T1000 (cell line): Measurements from ENCODE around the gene EPO.
A peak's percentile ranks its signal among the peaks of the same experiment; 100 is the strongest.
"Not testable (repeated sequence)": the region's sequence is repeated elsewhere in the genome, so short reads cannot be mapped to it uniquely, and the experiment has no call there.

ENCODE experiments used
- DNase-seq: peaks from one replicate; lab custom pipeline; 2025; ENCODE audit warnings: mixed read lengths; lab: John Stamatoyannopoulos, UW

Gene EPO

DNA sequence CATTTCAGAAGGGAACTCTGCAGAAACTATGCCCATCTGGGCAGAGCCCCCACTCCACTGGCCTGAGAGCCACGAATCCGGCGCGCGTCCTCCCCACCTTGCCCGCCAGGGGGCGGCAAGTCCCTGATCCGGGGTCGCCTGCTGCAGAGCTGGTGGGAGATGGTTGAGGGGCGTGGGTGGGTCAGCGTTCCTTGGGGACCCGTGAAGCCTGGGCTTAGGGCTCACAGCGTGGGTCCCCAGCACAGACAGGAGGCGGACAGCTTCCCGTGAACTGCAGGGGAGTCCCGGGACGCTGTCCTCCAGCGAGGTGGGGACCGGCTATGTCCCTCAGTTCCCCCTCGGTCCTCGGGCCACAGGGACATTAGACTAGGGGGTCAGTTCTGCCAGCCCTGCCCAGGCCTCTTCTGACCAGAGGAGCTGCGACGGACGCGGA lies 14.9 kb upstream of the EPO start:
- DNase-seq, result peak; percentile 70

DNA sequence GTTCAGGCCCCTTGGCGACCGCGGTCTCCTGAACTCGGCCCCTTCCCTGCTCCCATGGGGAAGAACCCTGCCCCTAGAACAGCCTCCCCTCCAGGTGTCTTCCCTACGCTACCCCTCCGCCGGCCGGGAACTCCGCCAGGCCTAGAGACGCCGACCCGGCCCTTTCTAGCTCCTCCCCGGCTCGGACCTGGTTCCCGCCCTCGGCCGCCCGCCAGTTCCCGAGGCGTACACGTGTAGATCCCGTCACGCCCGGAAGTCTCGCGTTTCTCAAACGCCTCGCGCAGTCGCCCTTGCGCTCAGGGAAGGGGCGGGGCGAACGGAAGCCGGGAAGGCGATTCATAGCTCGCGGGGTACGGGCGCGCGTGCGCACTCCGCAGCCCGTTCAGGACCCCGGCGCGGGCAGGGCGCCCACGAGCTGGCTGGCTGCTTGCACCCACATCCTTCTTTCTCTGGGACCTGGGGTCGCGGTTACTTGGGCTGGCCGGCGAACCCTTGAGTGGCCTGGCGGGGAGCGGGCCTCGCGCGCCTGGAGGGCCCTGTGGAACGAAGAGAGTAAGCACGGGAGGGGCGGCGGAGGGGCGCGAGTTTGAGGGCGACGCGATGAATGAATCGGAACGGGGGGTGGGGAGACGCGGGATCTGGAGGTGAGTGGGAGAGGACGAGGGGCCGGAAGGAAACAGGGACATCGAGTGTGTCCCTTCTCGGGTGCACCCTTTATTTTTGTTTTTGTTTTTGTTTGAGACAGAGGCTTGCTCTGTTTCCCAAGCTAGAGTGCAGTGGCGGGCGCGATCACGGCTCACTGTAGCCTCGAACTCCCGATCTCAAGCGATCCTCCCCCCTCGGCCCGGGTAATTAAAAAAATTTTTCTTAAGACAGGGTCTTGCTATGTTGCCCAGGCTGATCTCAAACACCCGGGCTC lies 14.3 kb upstream of the EPO start, which contains the start of gene POP7:
TSS of gene POP7 (plus strand) at position 369 of the 919 bp plus-strand sequence. CDS start 710 bp downstream, outside the sequence.
- peak; percentile 90 for DNase-seq

- DNase-seq, result no peak
Observed at GRCh38 chr7:100706672-100707311, 13.5 kb upstream of the EPO start.

DNA sequence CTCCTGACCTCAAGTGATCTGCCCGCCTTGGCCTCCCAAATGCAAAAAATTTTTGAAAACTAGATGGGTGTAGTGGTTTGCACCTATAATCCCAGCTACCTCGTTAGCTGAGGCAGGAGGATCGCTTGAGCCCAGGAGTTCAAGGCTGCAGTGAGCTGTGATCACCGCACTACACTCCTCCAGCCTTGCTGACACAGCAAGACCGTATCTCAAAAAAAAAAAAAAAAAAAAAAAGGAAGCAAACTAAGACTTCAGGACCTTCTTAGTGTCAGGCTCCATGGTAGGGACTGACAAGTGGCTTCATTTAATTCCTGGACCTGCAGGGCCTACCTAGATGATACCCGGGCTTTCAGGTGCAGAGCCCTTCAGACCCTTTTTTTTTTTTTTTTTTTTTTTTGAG lies 11.9 kb upstream of the EPO start:
- DNase-seq, result no peak

- no peak for DNase-seq
Observed at GRCh38 chr7:100710452-100710851, 9.8 kb upstream of the EPO start.

DNA sequence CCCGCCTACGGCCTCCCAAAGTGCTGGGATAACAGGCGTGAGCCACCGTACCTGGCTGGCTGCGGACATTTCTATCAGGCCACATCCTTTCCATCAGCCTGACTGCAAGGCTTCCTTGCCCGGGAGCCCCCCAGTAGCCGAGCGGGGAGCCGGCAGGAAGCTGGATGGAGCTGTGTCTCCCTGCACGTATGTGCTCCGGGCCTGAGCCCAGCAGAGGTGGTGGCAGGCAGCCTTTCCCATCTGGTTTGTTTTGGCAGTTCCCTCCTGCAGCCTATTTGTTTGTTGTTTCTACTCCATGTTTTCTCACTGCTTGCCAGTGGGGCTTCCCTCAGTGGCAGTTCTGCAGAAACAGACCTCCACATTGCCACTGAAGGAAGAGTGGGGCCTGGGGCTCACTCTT lies 8.9 kb upstream of the EPO start:
- DNase-seq, result no peak

DNA sequence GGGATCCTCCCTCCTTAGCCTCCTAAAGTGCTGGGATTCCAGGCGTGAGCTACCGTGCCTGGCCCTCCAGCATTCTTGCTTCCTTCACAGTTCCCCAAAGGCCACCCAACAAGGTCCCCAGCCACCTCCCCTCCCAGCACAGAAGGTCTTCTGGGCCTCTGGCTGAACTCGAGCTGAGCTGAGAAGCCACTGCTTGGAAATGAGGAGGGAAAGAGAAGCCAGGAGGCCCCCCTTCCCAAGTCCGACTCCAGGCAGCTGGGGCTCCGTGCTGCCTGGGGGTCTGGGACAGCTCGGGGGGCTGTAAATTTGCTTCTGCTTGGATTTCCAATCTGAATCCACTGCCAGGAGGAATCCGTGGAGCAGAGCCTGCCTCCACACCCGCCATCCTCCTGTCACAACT lies 5.5 kb upstream of the EPO start:
- DNase-seq, result no peak

- DNase-seq, result not testable (repeated sequence)
Observed at GRCh38 chr7:100717073-100717472, 3.2 kb upstream of the EPO start.

DNA sequence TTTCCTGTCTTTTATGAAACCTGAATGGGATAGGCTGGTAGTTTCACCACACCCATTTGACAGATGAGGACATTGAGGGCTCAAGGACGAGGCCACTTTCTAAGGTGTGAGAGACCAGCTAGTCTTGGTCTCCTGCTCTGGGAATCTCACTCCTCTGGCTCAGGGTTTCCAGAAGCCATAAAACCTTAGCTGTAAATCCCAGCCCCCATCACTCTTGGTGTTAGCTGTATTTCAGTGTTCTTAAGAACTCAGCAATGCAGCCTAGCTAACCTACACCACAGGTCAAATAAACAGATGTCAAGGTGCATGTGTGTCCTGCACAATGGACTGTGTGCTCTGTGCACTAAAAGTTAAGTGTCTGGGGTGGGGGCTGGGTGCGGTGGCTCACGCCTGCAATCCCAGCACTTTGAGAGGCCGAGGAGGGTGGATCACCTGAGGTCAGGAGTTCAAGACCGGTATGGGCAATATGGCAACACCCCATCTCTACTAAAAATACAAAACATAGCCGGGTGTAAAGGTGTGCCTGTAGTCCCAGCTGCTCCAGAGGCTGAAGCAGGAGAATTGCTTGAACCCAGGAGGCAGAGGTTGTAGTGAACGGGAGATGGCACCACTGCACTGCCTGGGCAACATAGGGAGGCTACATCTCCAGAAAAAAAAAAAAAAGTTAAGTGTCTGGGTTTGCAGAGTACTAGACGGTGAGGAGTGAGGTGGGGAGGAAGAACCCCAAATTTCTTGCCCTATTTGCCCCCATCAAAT lies 567 bp upstream of the EPO start:
- DNase-seq, result no peak

DNA sequence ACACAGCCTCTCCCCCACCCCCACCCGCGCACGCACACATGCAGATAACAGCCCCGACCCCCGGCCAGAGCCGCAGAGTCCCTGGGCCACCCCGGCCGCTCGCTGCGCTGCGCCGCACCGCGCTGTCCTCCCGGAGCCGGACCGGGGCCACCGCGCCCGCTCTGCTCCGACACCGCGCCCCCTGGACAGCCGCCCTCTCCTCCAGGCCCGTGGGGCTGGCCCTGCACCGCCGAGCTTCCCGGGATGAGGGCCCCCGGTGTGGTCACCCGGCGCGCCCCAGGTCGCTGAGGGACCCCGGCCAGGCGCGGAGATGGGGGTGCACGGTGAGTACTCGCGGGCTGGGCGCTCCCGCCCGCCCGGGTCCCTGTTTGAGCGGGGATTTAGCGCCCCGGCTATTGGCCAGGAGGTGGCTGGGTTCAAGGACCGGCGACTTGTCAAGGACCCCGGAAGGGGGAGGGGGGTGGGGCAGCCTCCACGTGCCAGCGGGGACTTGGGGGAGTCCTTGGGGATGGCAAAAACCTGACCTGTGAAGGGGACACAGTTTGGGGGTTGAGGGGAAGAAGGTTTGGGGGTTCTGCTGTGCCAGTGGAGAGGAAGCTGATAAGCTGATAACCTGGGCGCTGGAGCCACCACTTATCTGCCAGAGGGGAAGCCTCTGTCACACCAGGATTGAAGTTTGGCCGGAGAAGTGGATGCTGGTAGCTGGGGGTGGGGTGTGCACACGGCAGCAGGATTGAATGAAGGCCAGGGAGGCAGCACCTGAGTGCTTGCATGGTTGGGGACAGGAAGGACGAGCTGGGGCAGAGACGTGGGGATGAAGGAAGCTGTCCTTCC lies 620 bp downstream of the EPO start:
- no peak for DNase-seq

GRCh38 chr7:100721505-100721812 lies 1.2 kb downstream of the EPO start:
- DNase-seq, result no peak

DNA sequence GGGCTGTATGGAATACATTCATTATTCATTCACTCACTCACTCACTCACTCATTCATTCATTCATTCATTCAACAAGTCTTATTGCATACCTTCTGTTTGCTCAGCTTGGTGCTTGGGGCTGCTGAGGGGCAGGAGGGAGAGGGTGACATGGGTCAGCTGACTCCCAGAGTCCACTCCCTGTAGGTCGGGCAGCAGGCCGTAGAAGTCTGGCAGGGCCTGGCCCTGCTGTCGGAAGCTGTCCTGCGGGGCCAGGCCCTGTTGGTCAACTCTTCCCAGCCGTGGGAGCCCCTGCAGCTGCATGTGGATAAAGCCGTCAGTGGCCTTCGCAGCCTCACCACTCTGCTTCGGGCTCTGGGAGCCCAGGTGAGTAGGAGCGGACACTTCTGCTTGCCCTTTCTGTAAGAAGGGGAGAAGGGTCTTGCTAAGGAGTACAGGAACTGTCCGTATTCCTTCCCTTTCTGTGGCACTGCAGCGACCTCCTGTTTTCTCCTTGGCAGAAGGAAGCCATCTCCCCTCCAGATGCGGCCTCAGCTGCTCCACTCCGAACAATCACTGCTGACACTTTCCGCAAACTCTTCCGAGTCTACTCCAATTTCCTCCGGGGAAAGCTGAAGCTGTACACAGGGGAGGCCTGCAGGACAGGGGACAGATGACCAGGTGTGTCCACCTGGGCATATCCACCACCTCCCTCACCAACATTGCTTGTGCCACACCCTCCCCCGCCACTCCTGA lies 2.4 kb downstream of the EPO start:
- no peak for DNase-seq

DNA sequence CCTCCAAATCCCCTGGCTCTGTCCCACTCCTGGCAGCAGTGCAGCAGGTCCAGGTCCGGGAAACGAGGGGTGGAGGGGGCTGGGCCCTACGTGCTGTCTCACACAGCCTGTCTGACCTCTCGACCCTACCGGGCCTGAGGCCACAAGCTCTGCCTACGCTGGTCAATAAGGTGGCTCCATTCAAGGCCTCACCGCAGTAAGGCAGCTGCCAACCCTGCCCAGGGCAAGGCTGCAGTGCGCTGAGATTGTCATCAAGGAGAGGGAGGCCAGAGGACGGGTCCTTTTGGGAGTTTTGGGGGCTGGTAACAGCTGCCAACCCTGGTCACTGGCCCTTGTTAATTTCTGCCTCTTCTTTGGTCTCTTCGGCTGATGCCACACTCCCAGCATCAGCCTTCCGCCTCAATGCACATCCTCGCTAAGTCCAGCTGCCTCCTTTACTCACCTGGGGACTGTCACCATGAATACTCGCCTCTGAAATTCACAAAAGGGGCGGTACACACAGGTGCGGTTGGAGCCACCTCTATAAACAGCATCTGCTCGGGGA lies 3.5 kb downstream of the EPO start:
- no peak for DNase-seq

DNA sequence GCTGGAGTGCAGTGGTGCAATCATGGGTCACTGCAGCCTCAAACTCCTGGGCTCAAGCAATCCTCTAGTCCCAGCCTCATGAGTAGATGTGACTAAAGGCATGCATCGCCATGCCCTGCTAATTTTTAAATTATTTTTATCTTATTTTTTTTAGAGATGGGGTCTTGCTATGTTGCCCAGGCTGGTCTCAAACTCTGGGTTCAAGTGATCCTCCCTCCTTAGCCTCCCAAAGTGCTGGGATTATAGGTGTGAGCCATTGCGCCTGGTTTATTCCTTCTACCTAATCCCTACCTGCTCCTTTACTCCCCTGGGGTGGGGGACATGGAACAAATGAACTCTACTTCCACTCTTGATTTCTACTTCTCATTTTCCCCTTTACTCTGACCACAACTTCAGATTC lies 4.1 kb downstream of the EPO start:
- DNase-seq, result not testable (repeated sequence)

DNA sequence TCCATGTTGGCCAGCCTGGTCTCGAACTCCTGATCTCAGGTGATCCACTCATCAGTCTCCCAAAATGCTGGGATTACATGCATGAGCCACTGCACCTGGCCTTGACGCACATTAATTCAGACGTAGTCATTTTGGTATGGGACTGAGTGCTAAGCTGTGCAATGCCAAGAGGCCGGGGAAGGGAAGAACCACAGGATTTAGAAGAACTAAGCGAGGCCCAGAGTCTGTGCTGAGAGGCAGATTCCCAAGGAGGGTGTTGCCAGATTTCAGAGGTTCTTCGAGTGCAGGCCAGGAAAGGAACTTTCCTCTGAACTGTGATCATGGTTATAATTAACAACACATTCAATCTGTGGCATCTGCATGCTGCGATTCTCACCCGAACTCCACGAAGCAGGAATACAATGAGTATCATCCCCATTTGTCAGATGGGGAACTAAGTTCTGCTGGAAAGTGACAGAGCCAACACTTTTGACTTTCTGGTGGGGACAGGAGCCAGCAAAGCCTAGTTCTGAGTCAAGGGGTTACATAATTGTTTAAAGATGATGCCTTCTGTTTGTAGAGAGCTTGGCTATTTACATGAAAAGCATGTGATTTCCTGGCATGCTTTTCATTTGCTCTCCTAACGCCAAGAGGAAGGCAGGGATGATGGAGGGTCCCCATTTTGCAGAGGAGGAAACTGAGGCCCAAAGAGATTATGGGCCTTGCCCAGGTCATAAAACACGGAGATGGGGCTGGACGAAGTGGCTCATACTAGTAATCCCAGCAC lies 6.9 kb downstream of the EPO start:
- DNase-seq, result no peak

- DNase-seq, result no peak
Observed at GRCh38 chr7:100728196-100728595, 7.9 kb downstream of the EPO start.

GRCh38 chr7:100730136-100730800 lies 10.0 kb downstream of the EPO start:
- no peak for DNase-seq

DNA sequence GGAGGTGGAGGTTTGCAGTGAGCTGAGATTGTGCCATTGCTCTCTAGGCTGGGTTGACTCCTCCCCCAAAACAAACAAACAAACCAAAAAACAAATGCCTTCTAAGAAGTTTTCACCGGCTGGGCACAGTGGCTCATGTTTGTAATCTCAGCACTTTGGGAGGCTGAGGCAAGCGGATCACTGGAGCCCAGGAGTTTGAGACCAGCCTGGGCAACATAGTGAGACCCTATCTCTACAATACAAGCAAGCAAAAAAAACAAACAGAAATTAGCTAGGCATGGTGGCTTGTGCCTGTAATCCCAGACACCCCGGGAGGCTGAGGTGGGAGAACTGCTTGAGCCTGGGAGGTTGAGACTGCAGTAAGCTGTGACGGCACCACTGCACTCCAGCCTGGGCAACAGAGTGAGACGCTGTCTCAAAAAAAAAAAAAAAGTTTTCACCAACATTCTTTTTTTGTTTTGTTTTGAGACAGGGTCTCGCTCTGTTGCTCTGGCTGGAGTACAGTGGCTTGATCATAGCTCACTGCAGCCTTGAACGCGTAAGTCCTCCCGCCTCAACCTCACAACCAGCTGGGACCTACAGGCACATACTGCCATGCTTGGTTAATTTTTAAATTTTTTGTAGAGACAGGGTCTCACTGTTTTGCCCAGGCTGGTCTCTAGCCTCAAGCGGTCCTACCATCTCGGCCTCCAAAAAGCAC lies 11.8 kb downstream of the EPO start:
- DNase-seq, result no peak

DNA sequence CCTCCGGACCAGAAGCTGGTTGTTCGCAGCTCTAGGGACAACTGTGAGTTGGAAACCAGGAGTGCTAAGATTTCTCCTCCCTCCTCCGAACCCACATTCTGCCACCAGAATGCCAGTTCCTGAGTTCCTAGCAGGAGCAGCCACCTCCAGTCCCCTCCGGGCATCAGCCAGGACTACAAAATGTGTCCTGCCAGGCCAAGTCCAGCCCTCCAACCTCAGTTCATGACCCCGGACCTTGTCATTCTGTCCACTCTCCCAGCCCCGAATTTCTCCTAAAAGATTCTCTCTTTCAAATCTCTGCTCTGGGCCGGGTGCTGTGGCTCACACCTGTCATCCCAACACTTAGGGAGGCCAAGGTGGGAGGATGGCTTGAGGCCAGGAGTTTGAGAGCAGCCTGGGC lies 15.5 kb downstream of the EPO start:
- no peak for DNase-seq
